ENCODE results near the gene RHOT2. TPM values are rescaled to one million over a fixed set of nuclear protein-coding genes. Genes with fewer than 3 reads are reported as not detected.

The RHOT2 gene
- total and polyA plus RNA-seq, 2 of the 8 experiments (the other 6 are each of a cell fraction or from before 2014, with no cell fraction given) = 149 to 194 TPM

- Histone ChIP-seq H3K23ac (ENCODE audit: insufficient read length) (no peak overlapping the region), H4K91ac (replicated peaks; ENCODE audit: insufficient read length, low read length) (no peak overlapping the region), H3K56ac (replicated peaks; ENCODE audit: insufficient read length, low read depth, low read length) (no peak overlapping the region), H2BK5ac (ENCODE audit: low read depth, low read length) (no peak overlapping the region), H3K4me1 (replicated peaks in 1 of 4; ENCODE audit: control insufficient read depth in 3 of 4, insufficient read depth in 4 of 4, low read length in 3 of 4) (peaks cover 0 to 8% (median 8%) of the 10 kb centered on the region in 4 experiments; a peak in 6 of 7 replicates), H2BK120ac (replicated peaks; ENCODE audit: low read depth, low read length) (no peak overlapping the region), H3K9ac (replicated peaks in 1 of 4; ENCODE audit: extremely low read depth in 1 of 4, low read depth in 3 of 4, low read length in 3 of 4) (no peak overlapping the region), H3K36me3 (ENCODE audit: control insufficient read depth in 2 of 4, insufficient read depth in 4 of 4, low read length in 3 of 4) (peaks cover 0 to 2% (median 0%) of the 10 kb centered on the region in 4 experiments; a peak in 1 of 8 replicates), H2BK20ac (ENCODE audit: low read length) (no peak overlapping the region), H3K27ac (ENCODE audit: low read depth, low read length) (no peak overlapping the region), H4K8ac (ENCODE audit: extremely low read depth, insufficient read depth, low read length) (peak overlapping the region; percentile 25; the same call in 1 of the 2 replicates), H2AK5ac (ENCODE audit: low read depth, low read length) (no peak overlapping the region), H3K4me2 (ENCODE audit: insufficient read depth in 1 of 2, low read depth in 2 of 2, low read length in 2 of 2) (no peak overlapping the region), H3K79me2 (ENCODE audit: control insufficient read depth in 1 of 2, insufficient read depth in 2 of 2, low read length in 2 of 2) (peaks cover 0 to 2% of the 10 kb centered on the region in 2 experiments; a peak in 1 of 4 replicates), H3K9me3 (ENCODE audit: insufficient read depth in 2 of 2, low read depth in 1 of 2, low read length in 1 of 2) (no peaks in the 10 kb centered on the region), H4K20me1 (replicated peaks in 1 of 2; ENCODE audit: control insufficient read depth in 1 of 2, insufficient read depth in 2 of 2, low read length in 2 of 2) (peaks cover 0 to 7% of the 10 kb centered on the region in 2 experiments), H3K18ac (ENCODE audit: extremely low read depth, low read length) (no peak overlapping the region), H3K14ac (ENCODE audit: insufficient read length) (no peak overlapping the region), H2BK15ac (ENCODE audit: low read length) (no peak overlapping the region), H2AFZ (ENCODE audit: low read length) (no peak overlapping the region), H2BK12ac (ENCODE audit: low read depth, low read length) (no peak overlapping the region), H3K79me1 (ENCODE audit: low read depth, low read length) (no peaks in the 10 kb centered on the region; the same call in 1 of the 2 replicates), H3K4me3 (ENCODE audit: extremely low read depth in 1 of 4, insufficient read depth in 2 of 4, low read depth in 3 of 4, low read length in 4 of 4) (no peak overlapping the region), H3K23me2 (ENCODE audit: low read depth, low read length) (peaks cover 11% of the 10 kb centered on the region), H3K27me3 (replicated peaks in 1 of 4; ENCODE audit: control insufficient read depth in 3 of 4, extremely low read depth in 1 of 4, insufficient read depth in 3 of 4, low read length in 3 of 4) (peaks cover 0 to 5% (median 1%) of the 10 kb centered on the region in 4 experiments; a peak in 2 of 7 replicates), H4K5ac (ENCODE audit: insufficient read length, low read depth, low read length) (no peak overlapping the region), H3K4ac (replicated peaks; ENCODE audit: insufficient read length, low read depth, low read length) (no peak overlapping the region)
- WGBS, 2 experiments (ENCODE audit: extremely low coverage in 1 of 2, insufficient coverage in 1 of 2, insufficient read length in 1 of 2, insufficient replicate concordance in 2 of 2, low coverage in 1 of 2, low lambda C conversion rate in 2 of 2, missing lambda C conversion rate in 1 of 2) = 84% methylated on average over 12 of the region's 22 CpGs; no CpG with 5 or more reads in 1 of the 2 experiments
- DNase-seq (ENCODE audit: low read depth in 1 of 2, low spot score in 2 of 2) (no peak), FAIRE-seq (no peak)
- POLR2A ChIA-PET (ENCODE audit: partially characterized antibody) = interaction anchor here (1.0 to 2.0 kb wide), 5 partner anchors 8 to 29 kb away, joined by 3 to 7 read pairs (median 3); partner anchors contain the start of gene RHBDL1
- CTCF ChIA-PET (ENCODE audit: partially characterized antibody) = interaction anchor here (2.0 to 7.9 kb wide), 6 partner anchors 8 to 69 kb away, joined by 6 to 104 read pairs (median 12); partner anchors contain the start of genes RHOT2 and WFIKKN1
Observed at GRCh38 chr16:646679-647172, 21.2 kb upstream of the RHOT2 start.

All from H1 (cell line).